Mesenchymal stem cell (in vitro differentiated cells and primary cell): ENCODE results near the gene PBRM1.

Source experiments
- DNase-seq: peaks from one replicate; pipeline ENCODE4 v3.0.0-alpha.2; 2013
- H2AFZ ChIP-seq: one replicate; pipeline ENCODE4 v1.6.1; 2013; ENCODE audit warnings: low read depth, mild to moderate bottlenecking, control low read depth, inconsistent platforms, low read length, moderate library complexity
- H2AK5ac ChIP-seq: 2 replicates; pipeline ENCODE4 v1.6.1; 2013; ENCODE audit warnings: low read length, moderate library complexity, mild to moderate bottlenecking, inconsistent platforms; ENCODE audit not compliant: severe bottlenecking
- H2BK120ac ChIP-seq: one replicate; pipeline ENCODE4 v1.6.1; 2013; ENCODE audit warnings: low read depth, mild to moderate bottlenecking, inconsistent platforms, low read length, moderate library complexity
- H2BK12ac ChIP-seq, 2 experiments: one replicate each; pipeline ENCODE4 v1.6.1; 2013; ENCODE audit warnings: inconsistent platforms in 2 of 2, low read length in 2 of 2, mild to moderate bottlenecking in 2 of 2, moderate library complexity in 2 of 2, control low read depth in 1 of 2
- H2BK15ac ChIP-seq: one replicate; pipeline ENCODE4 v1.6.1; 2013; ENCODE audit warnings: mild to moderate bottlenecking, low read depth, inconsistent platforms; ENCODE audit not compliant: poor library complexity, severe bottlenecking
- H2BK5ac ChIP-seq: 2 replicates; pipeline ENCODE4 v1.6.1; 2013; ENCODE audit warnings: low read depth, mild to moderate bottlenecking, low read length, control low read depth, inconsistent platforms; ENCODE audit not compliant: poor library complexity, severe bottlenecking
- H3K14ac ChIP-seq, 2 experiments: one replicate each; pipeline ENCODE4 v1.6.1; 2013; ENCODE audit warnings: inconsistent platforms in 2 of 2, low read length in 2 of 2, control low read depth in 1 of 2, mild to moderate bottlenecking in 1 of 2, moderate library complexity in 1 of 2
- H3K18ac ChIP-seq, 2 experiments: one replicate each; pipeline ENCODE4 v1.6.1; 2013; ENCODE audit warnings: inconsistent platforms in 2 of 2, low read length in 2 of 2, control low read depth in 1 of 2, low read depth in 1 of 2, mild to moderate bottlenecking in 1 of 2
- H3K23ac ChIP-seq, 2 experiments: one replicate each; pipeline ENCODE4 v1.6.1; 2013; ENCODE audit warnings: inconsistent platforms in 2 of 2, low read length in 2 of 2, mild to moderate bottlenecking in 2 of 2, moderate library complexity in 2 of 2, control low read depth in 1 of 2
- H3K27ac ChIP-seq: 2 replicates; pipeline ENCODE4 v1.5.1; 2013; ENCODE audit warnings: mild to moderate bottlenecking, moderate library complexity, low read length, control low read depth, inconsistent platforms; ENCODE audit not compliant: poor library complexity, severe bottlenecking
- H3K27me3 ChIP-seq, 2 experiments: 2 replicates each; pipeline versions ENCODE4 v1.6.1 to v1.7.0; 2013; ENCODE audit warnings: low read length in 2 of 2, mild to moderate bottlenecking in 2 of 2, moderate library complexity in 2 of 2, control low read depth in 1 of 2, inconsistent platforms in 1 of 2; ENCODE audit not compliant: control insufficient read depth in 1 of 2, insufficient read depth in 1 of 2
- H3K36me3 ChIP-seq, 2 experiments: 2 replicates each; pipeline versions ENCODE4 v1.6.1 to v1.7.0; 2013; ENCODE audit warnings: low read length in 2 of 2, control low read depth in 1 of 2, inconsistent platforms in 1 of 2, low read depth in 1 of 2, mild to moderate bottlenecking in 1 of 2; ENCODE audit not compliant: insufficient read depth in 2 of 2, control insufficient read depth in 1 of 2
- H3K4ac ChIP-seq, 2 experiments: one replicate each; pipeline ENCODE4 v1.6.1; 2013; ENCODE audit warnings: inconsistent platforms in 2 of 2, low read length in 2 of 2, mild to moderate bottlenecking in 2 of 2, moderate library complexity in 2 of 2, control low read depth in 1 of 2, low read depth in 1 of 2
- H3K4me1 ChIP-seq: 2 replicates; pipeline ENCODE4 v1.6.1; 2013; ENCODE audit warnings: low read depth, low read length, control low read depth; ENCODE audit not compliant: control insufficient read depth, insufficient read depth
- H3K4me2 ChIP-seq: 2 replicates; pipeline ENCODE4 v1.6.1; 2013; ENCODE audit warnings: low read length, mild to moderate bottlenecking, inconsistent platforms; ENCODE audit not compliant: poor library complexity, severe bottlenecking
- H3K4me3 ChIP-seq, 2 experiments: 2 replicates each; pipeline versions ENCODE4 v1.5.1 to v1.7.0; 2013; ENCODE audit warnings: low read length in 2 of 2, mild to moderate bottlenecking in 2 of 2, control low read depth in 1 of 2, low read depth in 1 of 2; ENCODE audit not compliant: insufficient read depth in 1 of 2
- H3K79me1 ChIP-seq: replicated peaks from 2 replicates; pipeline ENCODE4 v1.6.1; 2013; ENCODE audit warnings: mild to moderate bottlenecking, control low read depth, low read length, inconsistent platforms; ENCODE audit not compliant: poor library complexity, severe bottlenecking
- H3K9ac ChIP-seq: 2 replicates; pipeline ENCODE4 v1.7.0; 2013; ENCODE audit warnings: mild to moderate bottlenecking, low read length, moderate library complexity
- H3K9me3 ChIP-seq: 2 replicates; pipeline ENCODE4 v1.7.0; 2013; ENCODE audit warnings: mild to moderate bottlenecking, low read length; ENCODE audit not compliant: control insufficient read depth
- H4K8ac ChIP-seq: one replicate; pipeline ENCODE4 v1.6.1; 2013; ENCODE audit warnings: inconsistent platforms, mild to moderate bottlenecking, low read length, moderate library complexity
- H4K91ac ChIP-seq: one replicate; pipeline ENCODE4 v1.6.1; 2013; ENCODE audit warnings: mild to moderate bottlenecking, low read length, inconsistent platforms
- WGBS: methylation state at CpG from one replicate; pipeline ENCODE4 v1.1.7; 2013; ENCODE audit warnings: mixed read lengths; 5-methylcytosine and 5-hydroxymethylcytosine counted together

The PBRM1 gene

DNA sequence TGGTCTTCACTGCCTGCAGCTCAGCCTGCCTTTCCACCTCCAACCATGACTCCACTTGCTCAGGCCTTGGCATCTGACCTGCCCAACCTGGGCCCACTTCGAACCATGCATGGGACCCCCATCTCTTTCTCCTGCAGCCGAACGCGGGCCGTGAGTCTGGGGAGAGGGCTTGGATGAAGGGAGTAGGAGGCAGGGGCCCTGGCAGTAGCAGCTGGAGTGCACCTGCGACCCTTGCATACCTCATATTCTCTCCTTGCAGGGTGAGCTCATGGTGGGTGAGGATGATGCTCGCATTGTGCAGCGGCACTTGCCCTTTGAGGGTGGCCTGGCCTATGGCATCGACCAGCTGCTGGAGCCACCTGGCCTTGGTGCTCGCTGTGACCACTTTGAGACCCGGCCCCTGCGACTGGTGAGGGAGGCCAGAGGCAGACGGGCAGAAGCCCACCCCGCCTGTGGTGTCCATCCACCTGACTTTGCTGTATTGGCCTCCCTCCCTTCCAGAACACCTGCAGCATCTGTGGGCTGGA is 165.5 kb downstream of the PBRM1 start:
- H2AFZ ChIP-seq, result no peak overlapping the region
- H3K4ac ChIP-seq, result no peak overlapping the region
- no peak overlapping the region for H3K4me2 ChIP-seq
- no peak overlapping the region for H3K23ac ChIP-seq
- no peak overlapping the region for H3K4me3 ChIP-seq
- H2BK5ac ChIP-seq, result no peak overlapping the region
- no peak overlapping the region for H3K27ac ChIP-seq
- H3K27me3 ChIP-seq, result peaks cover 3 to 24% of the 10 kb centered on the region in 2 experiments
- H3K36me3 ChIP-seq, result peaks cover 15 to 41% of the 10 kb centered on the region in 2 experiments
- H3K79me1 ChIP-seq, result no peaks in the 10 kb centered on the region
- WGBS, result 95% methylated on average over 11 of the region's 14 CpGs
- no peak overlapping the region for H3K14ac ChIP-seq
- H2BK120ac ChIP-seq, result no peak overlapping the region
- no peak for DNase-seq
- H4K8ac ChIP-seq, result no peak overlapping the region
- no peak overlapping the region for H2BK15ac ChIP-seq
- H4K91ac ChIP-seq, result no peak overlapping the region
- peaks cover 12% of the 10 kb centered on the region for H3K4me1 ChIP-seq
- no peak overlapping the region for H3K9ac ChIP-seq
- no peak overlapping the region for H2BK12ac ChIP-seq
- H3K18ac ChIP-seq, result no peak overlapping the region
- H2AK5ac ChIP-seq, result no peak overlapping the region
- no peaks in the 10 kb centered on the region for H3K9me3 ChIP-seq

DNA sequence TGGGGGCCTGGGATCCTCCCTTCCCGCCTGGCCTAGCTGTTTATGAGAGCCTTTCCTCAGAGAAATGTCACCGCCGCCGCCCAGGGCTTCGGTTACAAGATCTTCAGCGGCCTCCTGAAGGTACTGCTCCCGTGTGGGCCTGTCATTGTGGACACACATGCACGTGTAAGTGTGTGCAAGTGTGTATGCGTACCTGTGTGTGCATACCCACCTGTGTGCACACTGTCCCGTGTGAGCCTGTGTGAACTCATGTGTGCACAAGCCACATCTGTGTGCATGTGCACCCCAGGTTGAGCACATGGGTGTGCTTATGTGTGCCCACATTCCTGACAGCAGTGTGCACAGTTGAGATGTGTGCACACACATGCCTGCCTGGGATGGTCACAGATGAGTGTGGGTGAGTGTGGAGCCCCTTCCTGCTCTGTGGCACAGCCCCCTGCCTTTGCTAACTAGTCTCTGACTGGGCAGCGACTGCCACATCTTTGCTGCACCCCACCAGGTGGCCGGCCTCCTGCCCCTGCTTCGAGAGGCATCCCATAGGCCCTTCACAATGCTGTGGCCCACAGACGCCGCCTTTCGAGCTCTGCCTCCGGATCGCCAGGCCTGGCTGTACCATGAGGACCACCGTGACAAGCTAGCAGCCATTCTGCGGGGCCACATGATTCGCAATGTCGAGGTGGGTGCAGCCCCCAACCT is 166.1 kb downstream of the PBRM1 start:
- H2AFZ ChIP-seq, result no peak overlapping the region
- H3K36me3 ChIP-seq, result peaks cover 12 to 35% of the 10 kb centered on the region in 2 experiments
- H3K4me3 ChIP-seq, result no peak overlapping the region
- H2AK5ac ChIP-seq, result no peak overlapping the region
- H3K27ac ChIP-seq, result no peak overlapping the region
- DNase-seq, result no peak
- WGBS, result 85% methylated on average over 19 of the region's 22 CpGs
- no peak overlapping the region for H3K14ac ChIP-seq
- peaks cover 3 to 30% of the 10 kb centered on the region in 2 experiments for H3K27me3 ChIP-seq
- no peaks in the 10 kb centered on the region for H3K79me1 ChIP-seq
- peaks cover 9% of the 10 kb centered on the region for H3K4me1 ChIP-seq
- H4K91ac ChIP-seq, result no peak overlapping the region
- H2BK120ac ChIP-seq, result no peak overlapping the region
- no peak overlapping the region for H3K23ac ChIP-seq
- H2BK15ac ChIP-seq, result no peak overlapping the region
- H3K18ac ChIP-seq, result no peak overlapping the region
- no peak overlapping the region for H2BK12ac ChIP-seq
- no peak overlapping the region for H3K9ac ChIP-seq
- H3K4ac ChIP-seq, result no peak overlapping the region
- no peak overlapping the region for H4K8ac ChIP-seq
- H3K9me3 ChIP-seq, result no peaks in the 10 kb centered on the region
- no peak overlapping the region for H2BK5ac ChIP-seq
- H3K4me2 ChIP-seq, result no peak overlapping the region

- Histone ChIP-seq H2AK5ac (no peak overlapping the region), H3K9ac (no peak overlapping the region), H3K23ac (peak overlapping the region in 1 of 2 experiments; percentile 71), H3K27ac (no peak overlapping the region), H3K4me3 (peak overlapping the region in 1 of 2 experiments; percentile 24), H3K79me1 (no peaks in the 10 kb centered on the region), H3K36me3 (peaks cover 5 to 28% of the 10 kb centered on the region in 2 experiments), H2BK15ac (peak overlapping the region; percentile 7), H3K4ac (no peak overlapping the region), H3K14ac (peak overlapping the region in 1 of 2 experiments; percentile 62), H2BK5ac (no peak overlapping the region), H4K8ac (no peak overlapping the region), H2AFZ (peak overlapping the region; percentile 67), H3K27me3 (peaks cover 3 to 37% of the 10 kb centered on the region in 2 experiments), H2BK12ac (no peak overlapping the region), H3K18ac (peak overlapping the region in 1 of 2 experiments; percentile 26), H4K91ac (no peak overlapping the region), H3K4me2 (peak overlapping the region; percentile 13), H3K4me1 (peaks cover 9% of the 10 kb centered on the region), H3K9me3 (no peaks in the 10 kb centered on the region), H2BK120ac (no peak overlapping the region)
- 22% methylated on average over 43 of the region's 50 CpGs for WGBS
- peak; percentile 18 for DNase-seq
Observed at GRCh38 chr3:52518723-52519444, 166.8 kb downstream of the PBRM1 start.
